ENCODE measurements around the gene GNG10.

GRCh38 chr9:111668026-111668573 is 6.7 kb downstream of the GNG10 start:
- TF ChIP-seq, protein P1, sequence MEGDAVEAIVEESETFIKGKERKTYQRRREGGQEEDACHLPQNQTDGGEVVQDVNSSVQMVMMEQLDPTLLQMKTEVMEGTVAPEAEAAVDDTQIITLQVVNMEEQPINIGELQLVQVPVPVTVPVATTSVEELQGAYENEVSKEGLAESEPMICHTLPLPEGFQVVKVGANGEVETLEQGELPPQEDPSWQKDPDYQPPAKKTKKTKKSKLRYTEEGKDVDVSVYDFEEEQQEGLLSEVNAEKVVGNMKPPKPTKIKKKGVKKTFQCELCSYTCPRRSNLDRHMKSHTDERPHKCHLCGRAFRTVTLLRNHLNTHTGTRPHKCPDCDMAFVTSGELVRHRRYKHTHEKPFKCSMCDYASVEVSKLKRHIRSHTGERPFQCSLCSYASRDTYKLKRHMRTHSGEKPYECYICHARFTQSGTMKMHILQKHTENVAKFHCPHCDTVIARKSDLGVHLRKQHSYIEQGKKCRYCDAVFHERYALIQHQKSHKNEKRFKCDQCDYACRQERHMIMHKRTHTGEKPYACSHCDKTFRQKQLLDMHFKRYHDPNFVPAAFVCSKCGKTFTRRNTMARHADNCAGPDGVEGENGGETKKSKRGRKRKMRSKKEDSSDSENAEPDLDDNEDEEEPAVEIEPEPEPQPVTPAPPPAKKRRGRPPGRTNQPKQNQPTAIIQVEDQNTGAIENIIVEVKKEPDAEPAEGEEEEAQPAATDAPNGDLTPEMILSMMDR (conservative IDR thresholded peaks at IDR 0.05; ENCODE audit: low read length) = no peak
- TF ChIP-seq EZH2phosphoT487 (IDR thresholded peaks at IDR 0.05; ENCODE audit: borderline replicate concordance, low read depth, low read length) = no peak
